Muscle layer of colon (tissue), 2 donors: ENCODE measurements around the gene FOXD4.
"Not testable (repeated sequence)": the region's sequence is repeated elsewhere in the genome, so short reads cannot be mapped to it uniquely, and the experiment has no call there.

Experiments
- H3K27ac ChIP-seq: one replicate; pipeline ENCODE4 v1.7.0; 2013; ENCODE audit warnings: low read depth, mild to moderate bottlenecking, low read length, moderate library complexity
- H3K27me3 ChIP-seq, 2 donors: one replicate each; pipeline ENCODE4 v1.7.0; 2013; ENCODE audit warnings: low read length in 2 of 2, mild to moderate bottlenecking in 2 of 2; ENCODE audit not compliant: insufficient read depth in 2 of 2, control insufficient read depth in 1 of 2
- H3K36me3 ChIP-seq: one replicate; pipeline ENCODE4 v1.7.0; 2013; ENCODE audit warnings: mild to moderate bottlenecking, low read length; ENCODE audit not compliant: insufficient read depth
- H3K4me1 ChIP-seq: one replicate; pipeline ENCODE4 v1.7.0; 2013; ENCODE audit warnings: mild to moderate bottlenecking, low read length; ENCODE audit not compliant: insufficient read depth
- H3K4me3 ChIP-seq, 2 donors: one replicate each; pipeline ENCODE4 v1.7.0; 2013; ENCODE audit warnings: low read length in 2 of 2, low read depth in 1 of 2, mild to moderate bottlenecking in 1 of 2, moderate library complexity in 1 of 2
- H3K9ac ChIP-seq: one replicate; pipeline ENCODE4 v1.7.0; 2013; ENCODE audit warnings: low read length
- H3K9me3 ChIP-seq: one replicate; pipeline ENCODE4 v1.7.0; 2013; ENCODE audit warnings: mild to moderate bottlenecking, low read length
- donor health status: abdominal sarcoma.
- donor health status: Adenocarcinoma of cecum.

FOXD4 gene

DNA sequence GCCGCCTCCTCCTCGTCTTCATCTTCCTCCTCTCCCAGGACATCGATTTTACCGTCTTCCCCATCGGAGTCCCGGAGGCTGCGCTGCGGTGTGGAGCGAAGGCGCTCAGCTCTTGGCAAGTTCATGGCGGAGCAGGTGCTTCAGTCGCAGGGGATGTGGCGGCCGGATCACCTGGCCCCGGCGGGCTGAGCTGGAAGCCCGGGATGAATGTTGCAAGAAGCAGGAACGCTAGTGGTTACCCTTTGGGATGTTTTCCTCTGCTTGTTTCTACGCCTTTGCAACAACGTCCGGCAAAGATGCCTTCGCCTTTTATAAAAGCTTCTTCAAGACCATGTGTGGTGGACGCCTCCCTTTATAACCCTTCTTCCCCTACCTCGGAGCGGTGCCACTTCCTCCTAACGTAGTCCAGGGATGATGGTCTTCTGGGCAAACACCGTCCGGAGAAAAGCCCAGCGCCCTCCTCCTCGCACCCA, at the start of gene FOXD4:
Gene FOXD4, minus strand, starts transcription at position 423 of the 473 bp plus-strand sequence. Its CDS starts 298 bp downstream, at position 125.
- H3K27me3 ChIP-seq: peaks cover 9 to 30% of the 10 kb centered on the region in 2 donors
- not testable (repeated sequence) for H3K27ac ChIP-seq, H3K4me3 ChIP-seq, H3K4me1 ChIP-seq, H3K36me3 ChIP-seq, H3K9me3 ChIP-seq, H3K9ac ChIP-seq

DNA sequence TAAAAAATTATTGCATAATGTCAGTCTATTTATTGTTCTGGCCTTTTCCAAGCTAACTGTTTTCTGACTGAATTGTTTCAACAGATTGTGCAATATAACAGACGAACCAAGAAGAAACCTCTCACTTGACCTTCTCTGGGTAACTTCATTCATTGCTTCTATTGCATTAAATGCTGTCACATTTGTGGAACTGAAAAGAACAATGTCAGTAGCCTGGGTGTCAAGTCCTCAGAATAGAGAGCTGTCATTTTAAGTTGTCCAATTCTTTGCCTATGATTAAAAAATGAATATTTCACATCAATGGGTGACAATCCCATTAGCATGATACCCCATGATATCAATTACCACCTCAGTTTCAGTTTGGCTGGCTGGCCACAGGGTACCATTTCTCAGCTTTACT, 41.7 kb upstream of the FOXD4 start:
- H3K9ac ChIP-seq, H3K27me3 ChIP-seq, H3K4me3 ChIP-seq, H3K9me3 ChIP-seq, H3K36me3 ChIP-seq, H3K27ac ChIP-seq, H3K4me1 ChIP-seq: not testable (repeated sequence)

DNA sequence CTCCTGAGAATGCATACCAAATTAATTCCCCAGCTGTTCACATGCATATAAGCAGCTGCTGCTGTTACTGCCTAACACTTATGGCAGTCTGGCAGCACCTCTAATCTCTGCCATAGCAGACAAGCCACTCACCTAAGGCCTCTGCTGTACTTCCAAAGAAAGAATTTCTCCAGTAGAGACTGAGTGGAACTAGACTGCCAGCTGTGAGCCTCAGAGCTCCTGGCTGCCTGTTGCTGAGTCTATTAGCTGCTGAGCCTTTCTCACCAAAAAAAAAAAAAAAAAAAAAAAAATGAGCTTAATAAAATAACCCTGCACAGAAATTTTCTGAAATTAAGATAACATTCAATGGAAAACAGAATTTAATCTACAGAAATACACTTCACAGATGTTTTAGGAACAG, 33.0 kb upstream of the FOXD4 start:
- H3K4me1 ChIP-seq, H3K9me3 ChIP-seq, H3K9ac ChIP-seq, H3K4me3 ChIP-seq, H3K36me3 ChIP-seq, H3K27ac ChIP-seq, H3K27me3 ChIP-seq: not testable (repeated sequence)

DNA sequence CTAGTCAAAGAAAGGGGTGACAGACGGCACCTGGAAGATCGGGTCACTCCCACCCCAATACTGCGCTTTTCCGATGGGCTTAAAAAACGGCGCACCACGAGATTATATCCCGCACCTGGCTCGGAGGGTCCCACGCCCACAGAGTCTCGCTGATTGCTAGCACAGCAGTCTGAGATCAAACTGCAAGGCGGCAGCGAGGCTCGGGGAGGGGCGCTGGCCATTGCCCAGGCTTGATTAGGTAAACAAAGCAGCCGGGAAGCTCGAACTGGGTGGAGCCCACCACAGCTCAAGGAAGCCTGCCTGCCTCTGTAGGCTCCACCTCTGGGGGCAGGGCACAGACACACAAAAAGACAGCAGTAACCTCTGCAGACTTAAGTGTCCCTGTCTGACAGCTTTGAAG, 21.7 kb upstream of the FOXD4 start:
- not testable (repeated sequence) for H3K36me3 ChIP-seq, H3K27ac ChIP-seq, H3K27me3 ChIP-seq, H3K4me3 ChIP-seq, H3K4me1 ChIP-seq, H3K9me3 ChIP-seq, H3K9ac ChIP-seq

DNA sequence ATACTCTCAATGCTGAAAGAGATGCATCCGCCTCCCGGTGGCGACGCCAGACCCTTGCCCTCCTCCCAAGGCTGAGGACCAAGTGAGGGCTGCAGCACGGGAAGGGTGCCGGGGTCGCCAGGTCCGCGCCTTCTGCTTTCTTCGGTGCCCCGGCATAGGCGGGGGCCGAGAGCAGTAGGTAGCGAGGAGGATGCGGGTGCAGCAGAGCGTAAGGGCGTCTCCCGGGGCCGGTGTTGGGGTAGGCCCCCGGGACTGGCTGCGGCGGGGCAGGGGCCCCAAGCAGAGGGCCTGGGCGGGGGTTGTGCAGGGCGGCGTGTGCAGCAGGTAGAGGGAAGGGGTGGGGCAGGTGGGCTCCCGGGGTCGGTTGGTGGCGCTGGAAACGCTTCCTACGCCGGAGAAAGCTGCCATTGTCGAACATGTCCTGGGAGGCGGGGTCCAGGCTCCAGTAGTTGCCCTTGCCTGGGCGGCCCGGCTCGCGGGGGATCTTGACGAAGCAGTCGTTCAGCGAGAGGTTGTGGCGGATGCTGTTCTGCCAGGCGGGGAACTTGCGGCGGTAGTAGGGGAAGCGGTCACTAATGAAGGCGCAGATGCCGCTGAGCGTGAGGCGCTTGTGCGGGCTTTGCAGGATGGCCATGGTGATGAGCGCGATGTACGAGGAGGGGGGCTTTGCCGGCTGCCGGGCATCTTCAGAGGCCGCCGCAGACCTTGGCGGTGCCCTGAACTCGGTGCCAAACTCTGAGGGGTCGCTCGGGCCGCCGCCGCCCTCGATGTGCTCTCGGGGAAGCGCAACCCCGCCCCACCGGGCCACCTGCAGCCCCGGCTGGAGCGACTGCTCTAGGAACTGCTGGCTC, 848 bp downstream of the FOXD4 start:
- peaks cover 15 to 37% of the 10 kb centered on the region in 2 donors for H3K27me3 ChIP-seq
- H3K4me3 ChIP-seq, H3K27ac ChIP-seq, H3K4me1 ChIP-seq, H3K36me3 ChIP-seq, H3K9ac ChIP-seq, H3K9me3 ChIP-seq: not testable (repeated sequence)

DNA sequence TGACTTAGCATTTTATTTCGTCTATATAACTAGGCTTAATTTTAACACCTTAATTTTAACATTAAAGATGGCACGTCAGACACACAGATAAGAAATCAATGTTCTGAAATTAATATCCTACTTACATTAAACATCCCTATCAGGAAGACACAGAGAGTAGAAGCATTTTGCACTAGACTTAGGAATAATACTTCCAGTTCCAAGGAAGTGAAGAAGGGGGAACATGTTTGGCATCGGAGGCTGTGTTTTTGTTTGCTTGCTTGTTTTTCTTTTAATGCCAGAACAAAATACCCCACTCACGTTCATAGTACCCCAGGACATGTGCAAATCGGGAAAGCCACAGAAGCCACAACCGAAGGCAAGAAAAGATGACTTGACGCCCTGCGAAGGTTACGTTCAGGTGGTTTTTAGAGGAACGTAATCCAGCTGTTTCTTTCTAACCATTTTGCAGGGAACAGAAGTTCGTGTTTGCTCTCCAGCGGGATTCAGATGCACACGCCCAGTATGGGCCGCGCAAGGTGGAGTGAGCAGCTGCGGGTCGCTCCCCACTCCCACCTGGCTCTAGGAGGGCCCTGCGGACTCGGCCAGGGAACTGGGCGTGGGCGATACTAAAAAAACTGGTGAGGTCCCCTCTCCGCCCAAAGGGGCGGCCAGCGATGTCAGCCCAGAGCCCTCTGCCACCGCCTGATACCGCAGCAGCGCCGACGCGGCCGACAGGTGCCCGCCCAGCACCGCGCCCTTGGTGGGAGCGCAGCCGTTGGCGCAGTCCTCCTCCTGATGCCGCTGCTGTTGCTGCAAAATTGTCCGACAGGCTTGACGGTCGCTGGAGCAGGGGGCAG, 1.8 kb downstream of the FOXD4 start:
- not testable (repeated sequence) for H3K9ac ChIP-seq, H3K4me1 ChIP-seq, H3K27ac ChIP-seq, H3K9me3 ChIP-seq, H3K36me3 ChIP-seq, H3K4me3 ChIP-seq
- H3K27me3 ChIP-seq: peaks cover 16 to 38% of the 10 kb centered on the region in 2 donors

DNA sequence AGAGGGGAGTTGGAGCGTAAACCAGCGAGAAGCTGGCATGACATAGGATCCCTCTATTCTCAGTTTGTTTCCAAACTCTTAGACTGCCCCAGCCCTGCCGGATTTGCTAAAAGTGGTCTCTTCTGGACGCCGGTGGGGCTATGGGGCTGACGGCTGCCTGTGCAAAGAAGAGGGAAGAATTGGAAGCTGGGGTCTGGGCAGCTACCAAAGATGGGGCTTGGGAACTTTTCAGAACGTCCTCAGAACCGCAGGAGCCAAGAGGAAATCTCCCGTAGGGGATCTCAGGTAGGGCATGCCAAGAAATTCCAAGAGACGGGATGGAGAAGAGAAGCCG, 3.1 kb downstream of the FOXD4 start:
- not testable (repeated sequence) for H3K4me1 ChIP-seq, H3K4me3 ChIP-seq, H3K27ac ChIP-seq, H3K9ac ChIP-seq, H3K9me3 ChIP-seq, H3K36me3 ChIP-seq
- H3K27me3 ChIP-seq: peaks cover 16 to 38% of the 10 kb centered on the region in 2 donors

DNA sequence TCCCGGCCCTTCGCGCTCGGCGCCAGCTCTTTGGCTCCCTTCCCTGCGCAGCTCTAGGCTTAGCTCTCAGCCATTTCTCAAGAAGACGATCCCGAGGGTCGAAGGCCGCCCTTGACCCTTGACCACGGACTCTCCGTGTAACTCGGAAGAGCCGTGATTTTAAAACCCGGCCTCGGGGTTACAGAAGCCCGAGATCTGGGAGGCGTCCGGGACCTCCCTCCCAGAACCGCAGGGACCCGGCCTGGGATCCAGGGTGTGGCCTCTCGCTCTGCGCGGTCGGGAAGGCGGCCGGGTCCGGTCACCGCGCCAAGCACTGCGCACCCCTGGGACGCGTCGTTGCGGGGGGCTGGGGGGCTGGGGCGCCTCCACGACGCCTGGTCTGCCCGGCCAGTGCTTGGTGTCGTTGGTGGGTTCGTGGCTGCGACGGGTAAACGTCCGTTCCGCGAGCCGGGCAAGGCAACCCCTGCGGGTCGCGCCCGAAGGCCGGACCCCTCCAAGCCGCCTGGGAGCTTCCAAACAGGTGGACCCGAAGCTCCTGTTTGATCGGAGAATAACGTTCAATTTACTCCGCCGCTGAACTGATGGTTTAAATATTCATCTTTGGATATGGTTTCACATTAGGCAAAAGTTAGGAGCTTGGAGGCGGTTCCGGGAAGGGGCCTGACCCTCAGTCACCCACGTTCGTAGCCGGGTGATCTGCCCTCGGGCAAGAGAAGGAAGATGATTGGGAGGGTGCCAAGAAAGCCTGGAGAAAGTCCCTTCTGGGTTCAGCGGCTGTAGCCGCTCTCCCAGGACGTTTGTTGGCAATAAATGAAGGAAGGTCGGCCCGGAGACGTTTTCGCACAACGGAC, 3.7 kb downstream of the FOXD4 start:
- H3K9me3 ChIP-seq, H3K9ac ChIP-seq, H3K4me1 ChIP-seq, H3K36me3 ChIP-seq, H3K27ac ChIP-seq: not testable (repeated sequence)
- Histone ChIP-seq H3K4me3 (peak overlapping the region; percentile 32 to 47), H3K27me3 (peaks cover 16 to 38% of the 10 kb centered on the region in 2 donors)

DNA sequence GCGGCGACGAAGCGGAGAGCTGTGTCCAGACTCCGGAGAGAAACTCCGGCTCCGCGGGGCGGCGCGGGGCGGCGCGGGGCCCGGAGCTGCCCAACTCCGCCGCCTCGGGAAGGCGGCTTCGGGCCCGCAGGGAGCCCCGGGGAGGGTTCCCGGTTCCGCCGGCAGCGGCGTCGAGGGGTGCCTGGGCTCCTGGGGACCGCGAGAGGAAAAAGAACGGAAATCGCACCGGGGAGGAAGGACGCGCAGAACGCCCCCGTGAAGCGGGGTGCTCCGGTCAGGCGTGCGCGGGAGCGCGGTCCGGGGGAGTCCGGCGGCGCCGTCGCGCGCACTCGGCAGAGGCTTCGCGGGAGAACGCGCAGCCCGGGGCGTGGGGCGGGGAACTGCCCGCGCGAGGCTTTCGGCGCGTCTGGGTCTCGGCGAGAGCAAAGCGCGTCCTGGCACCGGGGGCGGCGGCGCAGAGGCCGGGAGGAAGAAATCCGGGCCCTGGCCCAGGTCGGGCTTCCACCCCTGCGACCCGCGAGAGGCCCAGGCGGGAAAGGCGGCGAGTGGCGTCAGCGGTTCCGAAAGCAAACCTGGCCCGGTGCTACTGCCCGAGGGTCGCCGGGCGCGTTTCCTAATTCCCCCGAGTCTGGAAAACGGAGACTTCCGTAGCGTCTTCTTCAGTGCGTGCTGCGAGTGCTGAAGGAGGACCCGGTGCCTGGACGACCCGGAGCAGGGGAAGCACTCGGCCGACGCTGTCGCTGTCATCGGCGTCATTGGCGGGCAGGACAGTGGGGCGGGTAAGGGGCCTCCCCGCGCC, 4.5 kb downstream of the FOXD4 start:
- H3K36me3 ChIP-seq, H3K9ac ChIP-seq, H3K9me3 ChIP-seq, H3K27ac ChIP-seq, H3K4me1 ChIP-seq: not testable (repeated sequence)
- H3K4me3 ChIP-seq: peak overlapping the region; percentile 32 to 47
- peaks cover 16 to 38% of the 10 kb centered on the region in 2 donors for H3K27me3 ChIP-seq

DNA sequence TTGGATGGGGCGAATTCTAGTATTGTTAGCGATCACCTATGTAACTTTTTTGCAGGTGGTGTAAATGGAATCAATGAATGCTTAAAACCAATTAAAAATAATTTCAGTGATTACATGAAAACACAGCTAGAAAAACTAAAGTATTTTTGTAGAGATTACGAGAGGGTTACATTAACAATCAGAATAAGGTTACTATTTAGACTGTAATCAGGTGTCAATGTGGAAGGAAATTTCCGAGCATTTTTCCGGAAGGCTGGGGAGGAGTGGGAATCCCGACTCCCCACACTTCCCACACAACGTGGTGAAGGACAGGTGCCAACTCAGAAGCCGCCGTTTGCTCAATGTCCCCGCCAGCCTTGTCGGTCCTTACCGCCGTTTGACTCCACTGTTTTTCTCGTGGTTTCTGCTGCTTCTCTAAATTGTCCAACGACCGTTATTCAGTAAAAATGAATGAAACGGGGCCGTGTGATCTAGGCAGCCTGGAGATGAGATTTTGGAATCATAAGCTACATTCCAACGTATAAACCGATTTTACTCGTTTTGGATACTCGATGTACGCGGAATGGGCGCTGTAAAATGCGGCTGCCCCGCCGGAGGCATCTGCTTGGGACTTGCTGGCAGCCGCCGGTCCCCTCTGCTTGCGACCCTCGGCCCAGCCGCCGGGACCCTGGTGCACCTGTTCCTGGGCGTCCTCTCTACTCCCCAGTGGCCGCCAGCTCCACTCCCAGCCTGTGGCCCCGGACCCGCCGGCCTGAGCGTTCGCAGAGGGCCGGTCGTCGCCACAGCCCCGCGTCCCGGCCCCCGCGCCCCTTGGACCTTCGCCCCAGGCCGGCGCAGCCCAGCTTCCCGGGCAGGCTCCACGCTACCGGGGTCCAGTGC, 5.4 kb downstream of the FOXD4 start:
- H3K4me1 ChIP-seq, H3K4me3 ChIP-seq: not testable (repeated sequence)
- peaks cover 16 to 38% of the 10 kb centered on the region in 2 donors for H3K27me3 ChIP-seq

More for the DNA sequence above, 5.4 kb downstream of the FOXD4 start:
- not testable (repeated sequence) for H3K9ac ChIP-seq, H3K36me3 ChIP-seq, H3K27ac ChIP-seq, H3K9me3 ChIP-seq
